Mesodermal cell (in vitro differentiated cells): ENCODE results near the gene CX3CR1.

Experiments used
- H3K27ac ChIP-seq: 2 replicates; pipeline ENCODE4 v1.7.0; 2013; ENCODE audit warnings: mild to moderate bottlenecking, low read depth, low read length, moderate library complexity; ENCODE audit not compliant: severe bottlenecking
- H3K36me3 ChIP-seq: 2 replicates; pipeline ENCODE4 v1.7.1; 2013; ENCODE audit warnings: mild to moderate bottlenecking, low read length, moderate library complexity; ENCODE audit not compliant: control insufficient read depth, insufficient read depth
- H3K4me1 ChIP-seq: one replicate; pipeline ENCODE4 v1.7.1; 2013; ENCODE audit warnings: mild to moderate bottlenecking, low read length; ENCODE audit not compliant: insufficient read depth, control insufficient read depth, poor library complexity, severe bottlenecking
- H3K4me3 ChIP-seq: 2 replicates; pipeline ENCODE4 v1.7.0; 2013; ENCODE audit warnings: low read length, control low read depth, mild to moderate bottlenecking; ENCODE audit not compliant: insufficient read depth, poor library complexity, severe bottlenecking; ENCODE audit errors: extremely low read depth
- H3K9me3 ChIP-seq: 2 replicates; pipeline ENCODE4 v1.7.1; 2013; ENCODE audit warnings: mild to moderate bottlenecking, low read length, moderate library complexity; ENCODE audit not compliant: control insufficient read depth
- WGBS, 2 experiments: methylation state at CpG; one replicate each; pipeline ENCODE4 v1.1.5; 2013; ENCODE audit warnings: missing lambda C conversion rate in 2 of 2; ENCODE audit not compliant: insufficient coverage in 2 of 2; 5-methylcytosine and 5-hydroxymethylcytosine counted together

Gene CX3CR1

DNA sequence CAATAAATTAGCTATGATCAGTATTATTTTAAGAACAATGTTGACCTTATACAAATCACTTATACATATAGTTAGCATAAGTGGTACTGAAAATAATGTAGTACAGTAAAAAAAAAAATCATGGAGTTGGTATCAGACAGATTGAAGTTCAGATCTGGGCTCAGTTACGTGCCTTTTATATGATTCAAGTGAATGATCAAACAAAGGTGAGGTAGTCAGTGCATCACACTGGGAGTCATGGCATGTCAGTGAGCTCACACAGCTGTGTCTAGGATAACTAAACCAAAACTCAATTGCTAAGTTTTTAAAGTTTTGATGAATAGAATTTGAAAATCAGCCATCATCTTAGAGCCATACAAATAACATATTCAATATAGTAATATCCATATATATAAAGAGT lies 38.5 kb upstream of the CX3CR1 start:
- H3K4me3 ChIP-seq: no peak overlapping the region
- no peaks in the 10 kb centered on the region for H3K4me1 ChIP-seq
- 86 to 88% methylated on average over 1 of the region's 1 CpG for WGBS, 2 experiments
- no peak overlapping the region for H3K27ac ChIP-seq
- H3K9me3 ChIP-seq: peaks cover 4% of the 10 kb centered on the region
- H3K36me3 ChIP-seq: no peaks in the 10 kb centered on the region

DNA sequence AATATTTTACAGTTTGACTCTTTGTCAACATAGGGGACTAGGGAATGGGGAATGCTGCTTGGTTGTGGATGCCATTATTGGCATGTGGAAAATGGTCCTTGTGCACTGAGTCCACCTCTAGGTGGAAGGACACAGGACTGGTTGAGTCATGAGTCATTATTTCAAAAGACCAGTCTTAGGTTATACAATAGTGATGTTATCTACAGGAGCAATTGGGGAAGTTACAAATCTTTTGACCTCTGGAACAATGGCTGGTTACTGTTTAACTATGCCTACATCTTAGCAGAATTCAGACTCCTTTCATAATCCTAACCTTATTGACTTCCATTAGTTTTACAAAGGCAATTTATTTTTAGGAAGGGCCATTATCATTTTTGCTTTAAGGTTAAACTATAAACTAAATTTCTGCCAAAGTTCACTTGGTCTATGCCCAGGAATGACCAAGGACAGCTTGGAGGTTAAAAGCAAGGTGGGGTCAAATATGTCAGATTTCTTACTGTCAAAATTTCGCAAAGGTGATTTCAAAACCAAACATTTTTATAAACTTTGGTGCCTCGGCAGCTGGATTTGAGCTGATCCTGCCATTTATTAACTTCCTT lies 37.8 kb upstream of the CX3CR1 start:
- Histone ChIP-seq H3K9me3 (peaks cover 4% of the 10 kb centered on the region), H3K4me1 (no peaks in the 10 kb centered on the region), H3K36me3 (no peaks in the 10 kb centered on the region), H3K27ac (no peak overlapping the region), H3K4me3 (no peak overlapping the region)
- WGBS, 2 experiments: 93 to 95% methylated on average over 2 of the region's 2 CpGs

DNA sequence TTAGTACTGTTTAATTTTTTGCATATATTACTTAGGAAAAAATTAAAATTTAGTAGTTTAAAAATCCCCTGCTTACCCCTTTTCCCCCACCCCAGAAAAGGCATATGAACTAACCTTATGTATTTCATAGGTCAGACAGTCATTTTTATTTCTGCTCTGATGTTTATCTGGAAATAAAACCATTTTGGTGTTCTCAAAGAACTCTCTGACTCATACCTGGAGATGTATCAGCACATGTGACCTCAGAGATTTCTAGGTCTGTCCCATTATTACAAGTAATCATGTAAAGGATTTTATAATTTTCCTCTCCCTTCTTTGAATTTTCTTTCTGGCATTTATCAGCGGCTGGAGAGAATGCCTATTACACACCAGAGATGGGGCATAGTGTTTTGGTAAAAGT lies 35.6 kb upstream of the CX3CR1 start:
- no CpG with 5 or more reads among the region's 1 CpG for WGBS, 2 experiments
- no peaks in the 10 kb centered on the region for H3K4me1 ChIP-seq
- H3K9me3 ChIP-seq: peaks cover 4% of the 10 kb centered on the region
- H3K4me3 ChIP-seq: no peak overlapping the region
- no peak overlapping the region for H3K27ac ChIP-seq
- H3K36me3 ChIP-seq: no peaks in the 10 kb centered on the region

DNA sequence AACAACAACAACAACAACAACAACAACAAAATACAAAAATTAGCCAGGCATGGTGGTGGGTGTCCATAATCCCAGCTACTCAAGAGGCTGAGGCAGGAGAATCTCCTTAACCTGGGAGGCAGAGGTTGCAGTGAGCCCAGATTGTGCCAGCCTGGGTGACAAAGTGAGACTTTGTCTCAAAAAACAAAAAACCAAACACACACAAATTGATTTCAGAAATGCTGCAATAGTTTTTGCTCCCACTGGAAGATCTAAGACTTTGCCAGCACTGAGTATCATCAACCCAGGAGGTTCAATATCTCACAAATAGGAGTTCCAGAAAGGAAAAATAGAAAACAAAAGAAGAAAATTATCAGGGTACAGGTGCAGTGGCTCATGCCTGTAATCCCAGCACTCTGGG lies 33.5 kb upstream of the CX3CR1 start:
- Histone ChIP-seq H3K36me3 (no peaks in the 10 kb centered on the region), H3K9me3 (peaks cover 4% of the 10 kb centered on the region), H3K4me1 (no peaks in the 10 kb centered on the region), H3K27ac (no peak overlapping the region), H3K4me3 (no peak overlapping the region)

DNA sequence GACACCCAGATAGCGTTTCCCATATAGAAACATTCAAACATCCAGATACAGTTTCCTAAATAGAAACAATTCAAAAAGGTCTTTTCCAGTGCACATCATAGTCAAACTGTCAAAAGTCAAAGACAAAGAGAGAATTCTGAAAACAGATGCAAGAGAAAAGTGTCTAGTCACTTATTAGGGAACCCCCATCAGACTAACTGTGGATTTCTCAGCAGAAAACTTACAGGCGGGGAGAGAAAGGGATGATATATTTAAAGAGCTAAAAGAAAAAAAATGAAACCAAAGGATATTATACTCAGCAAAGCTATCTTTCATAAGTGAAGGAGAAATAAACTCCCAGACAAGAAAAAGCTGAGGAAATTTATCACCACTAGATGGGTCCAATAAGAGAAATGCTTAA lies 22.3 kb upstream of the CX3CR1 start:
- no CpG with 5 or more reads among the region's 2 CpGs for WGBS, 2 experiments
- Histone ChIP-seq H3K27ac (no peak overlapping the region), H3K9me3 (peaks cover 6% of the 10 kb centered on the region), H3K36me3 (no peaks in the 10 kb centered on the region), H3K4me3 (no peak overlapping the region), H3K4me1 (no peaks in the 10 kb centered on the region)

DNA sequence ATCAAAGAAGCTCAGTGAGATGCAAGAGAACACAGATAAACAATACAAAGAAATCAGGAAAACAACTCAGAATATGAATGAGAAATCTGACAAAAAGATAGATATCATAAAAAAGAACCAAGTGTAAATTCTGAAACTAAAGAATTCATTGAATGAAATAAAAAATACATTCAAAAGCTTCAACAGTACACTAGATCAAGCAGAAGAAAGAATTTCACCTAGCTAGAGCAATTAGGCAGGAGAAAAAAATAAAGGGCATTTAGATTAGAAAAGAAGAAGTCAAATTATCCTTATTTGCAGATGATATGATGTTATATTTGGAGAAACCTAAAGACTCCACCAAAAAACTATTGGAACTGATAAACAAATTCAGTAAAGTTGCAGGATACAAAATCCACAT lies 19.4 kb upstream of the CX3CR1 start:
- no peaks in the 10 kb centered on the region for H3K36me3 ChIP-seq
- no peak overlapping the region for H3K27ac ChIP-seq
- H3K4me1 ChIP-seq: no peaks in the 10 kb centered on the region
- no peaks in the 10 kb centered on the region for H3K9me3 ChIP-seq
- H3K4me3 ChIP-seq: no peak overlapping the region

DNA sequence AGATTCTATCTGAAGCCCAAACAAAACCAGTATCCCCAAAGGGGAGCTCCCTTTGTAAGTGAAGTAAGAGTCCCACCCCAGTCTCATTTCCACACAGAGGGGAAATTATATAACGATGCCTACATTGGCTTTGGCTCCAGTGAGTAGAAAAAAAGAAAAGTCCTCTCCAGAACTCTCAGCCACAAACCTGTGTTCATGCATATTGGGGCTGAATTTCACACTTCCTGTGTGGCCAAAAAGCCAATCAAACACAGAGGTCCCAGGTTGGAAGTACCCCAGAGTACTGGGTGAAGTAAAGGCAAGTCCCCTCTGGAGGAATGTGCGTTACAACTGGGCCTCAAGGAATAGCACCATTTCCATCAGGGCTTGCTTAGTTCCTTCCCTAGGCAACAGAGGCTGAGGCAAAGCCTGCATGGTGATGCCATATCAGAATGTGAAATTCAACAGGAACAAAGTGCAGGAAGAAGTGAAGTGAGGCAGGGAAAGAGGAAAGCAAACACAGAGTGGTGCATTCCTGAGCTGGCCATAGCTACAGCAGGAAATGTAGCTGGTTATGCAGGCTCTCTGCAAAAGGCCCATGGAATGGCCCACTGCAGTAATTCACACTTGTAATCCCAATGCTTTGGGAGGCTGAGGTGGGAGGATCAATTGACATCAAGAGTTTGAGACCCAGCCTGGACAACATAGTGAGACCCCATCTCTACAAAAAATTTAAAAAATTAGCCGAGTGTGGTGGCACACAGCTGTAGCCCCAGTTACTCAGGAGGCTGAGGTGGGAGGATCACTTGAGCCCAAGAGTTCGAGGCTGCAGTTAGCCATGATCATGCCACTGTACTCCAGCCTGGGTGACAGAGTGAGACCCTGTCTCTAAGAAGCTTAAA lies 16.6 kb upstream of the CX3CR1 start:
- Histone ChIP-seq H3K9me3 (no peaks in the 10 kb centered on the region), H3K4me3 (no peak overlapping the region), H3K36me3 (no peaks in the 10 kb centered on the region), H3K27ac (no peak overlapping the region), H3K4me1 (no peaks in the 10 kb centered on the region)
- WGBS, 2 experiments: 88 to 91% methylated on average over 3 of the region's 4 CpGs

DNA sequence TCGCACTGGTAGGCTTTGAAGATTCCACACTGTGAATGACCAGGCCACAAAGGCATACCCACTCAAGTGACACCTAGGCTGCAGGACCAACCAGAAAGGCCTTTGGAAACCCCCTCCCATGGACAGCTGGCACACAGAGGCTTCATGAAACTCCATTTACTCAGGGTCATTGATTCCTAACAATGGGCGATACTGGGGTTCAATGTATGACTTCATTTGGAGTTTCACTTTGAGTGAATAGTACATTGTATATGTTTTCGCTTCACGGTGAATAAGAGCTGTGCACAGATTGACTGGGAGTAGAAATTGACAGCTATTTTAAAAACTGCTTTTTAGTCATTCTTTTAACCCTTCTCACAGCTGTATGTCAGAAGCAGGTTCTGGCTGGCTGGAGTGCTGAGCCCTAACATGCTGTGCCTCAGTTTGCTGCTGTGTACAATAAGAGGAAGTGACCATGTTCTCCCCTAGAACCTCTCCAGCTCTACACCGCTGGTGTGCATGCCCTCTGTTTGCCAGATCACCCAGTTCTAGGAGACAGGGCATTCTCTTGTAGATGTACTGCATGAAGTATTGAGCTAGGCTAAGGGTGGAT lies 15.4 kb upstream of the CX3CR1 start:
- WGBS, 2 experiments: 88 to 100% methylated on average over 1 to 5 of the region's 5 CpGs
- Histone ChIP-seq H3K4me3 (no peak overlapping the region), H3K36me3 (no peaks in the 10 kb centered on the region), H3K27ac (no peak overlapping the region), H3K4me1 (peaks cover 2% of the 10 kb centered on the region), H3K9me3 (no peaks in the 10 kb centered on the region)

DNA sequence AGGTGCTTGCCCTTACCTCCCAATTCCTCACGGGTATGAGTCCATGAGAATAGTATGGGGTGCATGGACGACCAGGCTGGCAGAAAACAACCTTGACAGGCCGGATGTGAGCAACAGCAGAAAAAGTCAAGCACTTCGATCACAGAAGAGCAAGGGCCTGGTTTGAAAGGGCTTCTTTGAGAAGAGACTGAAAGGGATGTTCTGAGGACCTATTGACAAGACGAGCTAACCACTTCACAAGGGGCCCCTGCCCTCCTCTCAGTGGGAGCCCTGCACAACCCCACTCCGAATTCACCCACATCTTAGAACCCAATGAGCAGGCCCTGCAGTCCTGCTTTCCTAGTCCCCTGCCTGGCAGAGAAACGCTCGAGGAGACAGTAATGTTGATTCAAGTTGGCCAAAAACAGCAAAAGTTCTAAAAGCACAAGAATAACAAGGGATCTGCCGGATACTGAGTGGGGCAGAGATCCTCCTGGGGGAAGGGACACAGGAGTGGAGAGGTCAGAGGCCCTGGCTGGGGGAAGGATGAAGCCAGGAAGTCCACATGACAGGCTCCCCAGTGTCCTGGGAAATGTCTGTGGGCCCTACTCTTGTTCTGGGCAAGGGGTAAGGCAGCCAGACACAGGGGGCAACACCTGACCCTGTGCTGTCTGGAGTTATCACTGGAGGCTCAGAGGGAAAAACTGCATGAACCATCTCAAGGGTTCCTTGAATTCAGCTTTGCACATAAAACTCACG lies 14.8 kb upstream of the CX3CR1 start:
- no peak overlapping the region for H3K27ac ChIP-seq
- H3K36me3 ChIP-seq: no peaks in the 10 kb centered on the region
- H3K9me3 ChIP-seq: no peaks in the 10 kb centered on the region
- no peak overlapping the region for H3K4me3 ChIP-seq
- 79 to 81% methylated on average over 8 to 9 of the region's 10 CpGs for WGBS, 2 experiments
- H3K4me1 ChIP-seq: peaks cover 5% of the 10 kb centered on the region

DNA sequence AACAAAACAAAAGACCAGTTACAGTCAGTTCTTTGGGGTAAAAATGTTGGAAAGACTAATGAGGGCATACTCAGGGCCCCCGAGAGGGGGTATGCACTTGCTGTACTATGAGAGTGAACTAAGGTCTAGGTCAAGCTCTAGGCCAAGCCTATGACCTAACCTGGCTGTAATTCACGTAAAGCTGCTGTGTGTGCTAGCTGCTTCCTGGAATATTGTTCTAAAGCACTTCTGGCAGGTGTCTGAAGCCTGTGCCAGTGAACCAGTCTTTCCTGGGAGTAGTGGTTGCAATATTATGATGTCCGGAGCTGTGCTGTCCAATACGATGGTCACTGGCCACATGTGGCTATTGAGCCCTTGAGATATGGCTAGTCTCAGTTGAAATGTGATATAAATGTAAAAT lies 13.1 kb upstream of the CX3CR1 start:
- Histone ChIP-seq H3K9me3 (no peaks in the 10 kb centered on the region), H3K4me1 (peaks cover 8% of the 10 kb centered on the region), H3K27ac (no peak overlapping the region), H3K4me3 (no peak overlapping the region), H3K36me3 (no peaks in the 10 kb centered on the region)
- 82 to 89% methylated on average over 2 of the region's 4 CpGs for WGBS, 2 experiments
